HG03457 (cell line): ENCODE data around the gene ABL2.
"Not testable (repeated sequence)": the region's sequence is repeated elsewhere in the genome, so short reads cannot be mapped to it uniquely, and the experiment has no call there.

Experiments used
- ATAC-seq: cut with Tn5 transposase; IDR thresholded peaks from one replicate; pipeline ENCODE4 v1.9.1; 2021; ENCODE audit warnings: moderate number of reproducible peaks; ENCODE audit not compliant: unreplicated experiment

The ABL2 gene

DNA sequence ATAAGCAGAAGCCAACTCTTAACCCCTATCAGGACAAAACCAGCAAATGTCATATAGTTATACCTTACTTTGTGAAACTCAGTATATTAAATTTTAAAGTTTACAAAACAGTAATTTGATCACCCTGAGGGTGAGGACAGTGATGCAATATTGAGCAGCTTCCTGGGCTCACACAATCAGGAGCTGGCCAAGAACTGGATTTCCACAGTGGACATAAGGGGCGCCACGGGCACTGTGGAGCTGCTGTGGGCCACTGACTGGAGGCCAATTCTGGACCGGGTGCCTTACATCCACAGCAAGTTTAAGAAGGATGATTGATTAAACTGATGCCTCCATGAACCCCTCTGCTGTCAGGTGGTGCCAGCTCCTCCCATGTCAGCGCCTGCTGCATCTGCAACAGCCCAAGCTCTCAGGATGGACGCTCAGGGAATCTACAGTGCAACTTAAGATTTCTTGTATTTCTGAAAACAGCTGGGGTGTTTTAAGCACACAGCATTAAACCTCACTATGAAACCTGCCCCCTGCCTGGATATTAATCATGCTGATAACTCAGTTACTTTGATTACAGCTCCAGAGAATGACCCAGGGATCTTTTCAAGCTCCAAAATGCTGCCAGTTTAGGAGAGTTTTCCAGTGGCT lies 91.7 kb downstream of the ABL2 start:
- ATAC-seq, result no peak

DNA sequence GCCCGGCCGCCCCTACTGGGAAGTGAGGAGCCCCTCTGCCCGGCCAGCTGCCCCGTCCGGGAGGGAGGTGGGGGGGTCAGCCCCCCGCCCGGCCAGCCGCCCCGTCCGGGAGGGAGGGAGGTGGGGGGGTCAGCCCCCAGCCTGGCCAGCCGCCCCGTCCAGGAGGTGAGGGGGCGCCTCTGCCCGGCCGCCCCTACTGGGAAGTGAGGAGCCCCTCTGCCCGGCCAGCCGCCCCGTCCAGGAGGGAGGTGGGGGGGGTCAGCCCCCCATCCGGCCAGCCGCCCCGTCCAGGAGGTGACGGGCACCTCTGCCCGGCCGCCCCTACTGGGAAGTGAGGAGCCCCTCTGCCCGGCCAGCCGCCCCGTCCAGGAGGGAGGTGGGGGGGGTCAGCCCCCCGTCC lies 93.8 kb downstream of the ABL2 start:
- not testable (repeated sequence) for ATAC-seq

DNA sequence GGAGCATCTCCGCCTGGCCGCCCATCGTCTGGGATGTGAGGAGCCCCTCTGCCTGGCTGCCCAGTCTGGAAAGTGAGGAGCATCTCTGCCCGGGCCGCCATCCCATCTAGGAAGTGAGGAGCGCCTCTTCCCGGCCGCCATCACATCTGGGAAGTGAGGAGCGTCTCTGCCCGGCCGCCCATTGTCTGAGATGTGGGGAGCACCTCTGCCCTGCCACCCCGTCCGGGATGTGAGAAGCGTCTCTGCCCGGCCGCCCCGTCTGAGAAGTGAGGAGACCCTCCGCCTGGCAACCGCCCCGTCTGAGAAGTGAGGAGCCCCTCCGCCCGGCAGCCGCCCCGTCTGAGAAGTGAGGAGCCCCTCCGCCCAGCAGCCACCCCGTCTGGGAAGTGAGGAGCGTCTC lies 94.3 kb downstream of the ABL2 start:
- ATAC-seq, result not testable (repeated sequence)

DNA sequence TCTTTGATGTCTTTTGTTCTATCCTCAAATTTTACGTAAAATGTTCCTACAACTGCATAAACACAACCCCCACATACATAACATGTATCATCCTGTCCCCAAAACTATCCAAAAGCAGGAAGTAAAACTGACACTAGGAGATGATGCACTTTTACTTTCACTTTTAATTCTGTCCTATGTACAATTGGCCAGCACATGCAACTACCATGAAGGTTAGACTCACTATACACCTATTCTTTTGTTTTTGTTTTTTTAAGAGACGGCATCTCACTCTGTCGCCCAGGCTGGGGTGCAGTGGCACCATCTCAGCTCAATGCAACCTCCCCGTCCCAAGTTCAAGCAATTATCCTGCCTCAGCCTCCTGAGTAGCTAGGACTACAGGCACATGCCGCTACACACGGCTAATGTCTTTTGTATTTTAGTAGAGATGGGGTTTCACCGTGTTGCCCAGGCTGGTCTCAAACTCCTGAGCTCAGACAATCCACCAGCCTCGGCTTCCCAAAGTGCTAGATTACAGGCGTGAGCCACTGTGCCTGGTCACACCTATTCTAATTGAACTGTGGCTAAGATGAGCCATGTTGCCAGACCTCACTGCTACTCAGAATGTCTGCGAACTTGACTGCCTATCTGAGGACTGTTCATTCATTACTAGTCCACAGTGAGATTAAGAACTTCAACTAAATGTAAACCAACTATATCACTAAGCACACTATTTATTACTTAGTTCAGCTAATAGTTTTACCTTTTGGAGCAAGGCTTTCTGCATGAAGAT lies 99.6 kb downstream of the ABL2 start:
- peak; percentile 92 for ATAC-seq

DNA sequence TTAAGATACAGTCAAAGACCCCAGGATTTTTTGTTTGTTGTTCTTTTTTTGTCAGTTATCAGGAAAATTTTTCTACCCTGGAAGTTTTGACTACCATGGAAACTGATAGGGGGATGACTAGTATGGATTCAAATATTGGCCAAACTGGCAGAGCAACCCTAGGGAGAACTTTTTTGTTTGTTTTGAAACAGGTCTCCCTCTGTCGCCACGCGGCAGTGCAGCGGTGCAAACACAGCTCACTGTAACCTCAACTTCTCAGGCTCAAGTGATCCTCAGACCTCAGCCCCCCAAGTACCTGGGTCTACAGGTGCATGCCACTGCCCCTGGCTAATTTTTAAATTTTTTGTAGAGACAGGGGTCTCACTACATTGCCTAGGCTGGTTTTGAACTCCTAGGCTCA lies 101.0 kb downstream of the ABL2 start:
- no peak for ATAC-seq

DNA sequence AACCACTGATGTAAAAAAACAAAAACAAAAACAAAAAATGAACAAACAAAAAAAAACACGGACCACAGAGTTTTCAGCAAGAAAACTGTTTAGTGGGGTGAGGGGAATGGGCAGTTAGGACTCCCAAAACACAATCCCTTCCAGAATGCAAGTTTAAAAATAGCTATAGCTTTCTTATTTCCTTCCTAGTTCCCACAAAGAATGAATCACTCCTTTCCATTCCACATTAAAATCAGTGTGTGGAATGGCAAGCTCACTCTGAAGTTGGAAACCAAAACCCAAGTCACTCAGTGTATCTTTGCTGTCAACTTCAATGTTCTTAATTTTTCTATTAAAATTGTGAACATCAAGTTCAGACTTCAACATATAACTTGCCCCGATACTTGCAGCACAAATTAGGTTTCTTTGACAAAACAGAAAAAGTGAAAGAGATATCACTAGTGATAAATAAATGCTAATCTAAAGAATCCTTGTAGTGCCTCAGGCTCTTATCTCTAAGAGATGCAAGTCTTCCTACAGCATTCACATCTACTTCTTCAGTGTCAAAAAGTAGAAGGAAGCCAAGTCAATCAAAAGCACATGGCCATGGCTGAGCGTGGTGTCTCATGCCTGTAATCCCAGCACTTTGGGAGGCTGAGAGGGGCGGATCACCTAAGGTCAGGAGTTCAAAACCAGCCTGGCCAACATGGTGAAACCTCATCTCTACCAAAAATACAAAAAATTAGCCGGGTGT lies 102.1 kb downstream of the ABL2 start:
- no peak for ATAC-seq

DNA sequence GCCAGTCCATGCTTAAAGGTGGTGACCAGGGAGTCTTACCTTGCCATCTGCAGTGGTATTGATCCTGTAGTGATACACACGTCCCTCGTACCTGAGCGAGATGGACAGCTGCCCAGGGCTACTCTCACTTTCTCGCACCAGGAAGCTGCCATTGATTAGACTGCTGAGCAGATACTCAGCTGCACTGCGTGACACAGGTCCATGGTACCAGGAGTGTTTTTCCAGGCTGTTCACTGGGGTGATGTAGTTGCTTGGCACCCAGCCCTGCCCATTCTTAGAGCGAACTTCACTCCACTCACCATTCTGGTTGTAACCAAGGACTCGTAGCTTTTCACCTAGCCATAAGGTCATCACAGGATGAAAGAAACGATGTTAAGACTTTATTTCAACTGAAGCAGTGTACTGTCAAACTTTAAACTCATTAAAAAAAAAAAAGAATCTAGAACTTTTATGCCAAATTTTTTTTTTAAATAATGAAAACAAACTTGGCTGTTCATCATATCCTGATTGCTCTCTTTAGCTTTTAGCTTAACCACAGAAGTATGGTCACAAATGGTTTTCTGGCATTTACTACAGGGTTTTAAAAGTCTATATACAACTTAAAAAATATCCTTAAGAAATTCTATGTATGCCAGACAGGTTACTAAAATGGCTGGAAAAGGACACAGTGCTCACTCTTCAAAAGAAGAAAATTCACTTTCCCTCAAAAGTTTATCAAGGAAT lies 103.0 kb downstream of the ABL2 start:
- no peak for ATAC-seq

DNA sequence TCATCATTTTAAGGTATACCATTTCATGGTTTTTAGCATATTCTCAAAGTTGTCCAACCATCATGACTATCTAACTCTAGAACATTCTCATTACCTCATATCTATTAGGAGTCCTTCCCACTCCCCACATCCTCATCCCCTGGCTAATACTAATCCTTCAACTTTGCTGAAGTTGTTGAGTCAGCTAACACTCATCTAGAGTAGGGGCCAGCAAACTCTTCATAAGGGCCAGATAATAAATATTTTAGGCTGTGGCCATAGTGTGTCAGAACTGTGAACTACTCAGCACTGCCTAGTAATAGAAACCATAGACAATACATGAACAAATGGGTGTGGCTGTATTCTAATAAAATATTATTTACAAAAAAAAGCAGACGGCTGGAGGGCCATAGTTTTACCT lies 104.6 kb downstream of the ABL2 start:
- no peak for ATAC-seq

DNA sequence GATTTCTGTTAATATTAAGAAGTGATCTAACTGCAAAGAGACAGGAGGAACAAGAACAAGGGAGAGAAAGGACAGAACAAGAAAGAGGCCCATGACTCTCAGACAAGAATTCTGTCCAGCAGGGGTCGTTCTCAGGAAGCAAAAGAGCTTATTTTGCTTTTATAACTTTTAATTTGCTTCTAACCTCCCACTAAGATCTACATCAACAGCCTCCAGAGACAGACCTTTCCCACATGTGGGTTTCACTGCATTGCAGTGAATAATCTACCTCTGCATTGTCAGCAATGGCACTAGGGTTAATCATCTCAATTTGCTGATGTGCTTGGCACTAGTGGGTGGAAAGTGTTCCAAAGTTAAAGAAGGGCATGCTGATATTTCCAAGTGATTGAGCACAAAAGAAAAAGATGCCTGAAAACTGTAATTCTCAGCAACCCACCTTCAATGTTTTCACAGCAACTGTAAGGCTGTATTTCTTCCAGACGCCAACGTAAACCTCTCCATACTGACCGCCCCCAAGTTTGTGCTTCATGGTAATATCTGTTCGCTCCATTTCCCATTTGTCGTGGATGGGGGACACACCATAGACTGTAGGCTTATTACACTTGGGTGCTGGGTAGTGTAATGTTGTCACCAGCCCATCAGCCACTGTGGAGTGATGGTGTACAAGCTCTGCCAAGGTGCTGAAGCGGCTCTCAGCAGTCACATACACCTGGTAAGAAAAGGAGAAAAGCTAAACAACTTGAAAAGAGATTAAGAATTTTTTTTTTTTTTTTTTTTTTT lies 108.1 kb downstream of the ABL2 start:
- ATAC-seq, result no peak

DNA sequence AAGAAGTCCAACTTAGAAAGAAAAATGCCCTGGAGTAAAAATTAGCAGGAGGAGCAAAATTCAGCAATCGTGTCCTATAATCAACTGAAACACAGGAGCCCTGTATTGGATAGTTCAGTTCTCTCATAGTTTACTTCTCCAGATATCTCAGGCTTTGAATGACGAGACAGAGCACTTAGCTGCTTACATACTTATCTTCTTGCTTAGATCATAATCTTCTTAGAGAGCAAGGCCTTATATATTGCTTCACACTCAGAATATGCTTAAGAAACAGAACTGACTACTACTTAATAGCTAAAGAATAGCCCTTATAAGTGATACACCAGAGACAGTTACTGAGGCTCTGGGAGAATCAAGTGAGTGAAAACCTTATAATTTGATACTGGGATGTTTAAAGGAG lies 108.7 kb downstream of the ABL2 start:
- no peak for ATAC-seq

DNA sequence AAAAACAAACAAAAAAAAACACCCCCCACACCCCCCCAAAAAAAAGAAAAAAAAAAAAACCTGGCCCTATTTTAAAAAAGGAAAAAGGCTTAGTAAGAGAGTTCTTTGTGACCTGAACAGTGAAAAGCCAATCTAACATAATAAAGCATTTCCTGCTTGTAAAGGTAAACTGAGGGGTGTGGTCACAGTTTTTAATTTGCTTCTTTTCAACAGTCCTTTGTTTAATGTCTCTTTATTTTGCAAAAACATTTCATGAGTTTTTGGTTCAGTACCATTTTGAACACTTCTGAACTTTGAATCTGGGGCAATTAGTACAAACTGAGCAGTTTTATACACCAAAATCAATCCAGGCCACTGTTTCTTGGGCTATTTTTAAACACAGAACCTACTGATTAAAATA lies 110.0 kb downstream of the ABL2 start:
- ATAC-seq, result no peak

DNA sequence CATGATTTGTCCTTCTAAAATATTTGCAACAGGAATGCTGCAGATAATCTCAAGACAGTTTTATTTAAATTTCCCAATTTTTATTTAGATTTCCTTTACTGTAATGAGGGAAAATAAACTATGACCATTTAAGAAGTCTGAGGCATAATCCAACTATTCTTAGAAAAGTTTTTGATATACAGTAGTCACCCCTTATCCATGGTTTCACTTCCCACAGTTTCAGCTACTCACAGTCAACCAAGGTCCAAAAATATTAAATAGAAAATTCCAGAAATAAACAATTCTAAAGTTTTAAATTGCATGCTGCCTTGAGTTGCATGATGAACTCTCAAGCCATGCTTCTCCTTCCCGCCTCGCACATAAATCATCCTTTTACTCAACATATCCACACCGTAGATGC lies 114.3 kb downstream of the ABL2 start:
- ATAC-seq, result no peak

DNA sequence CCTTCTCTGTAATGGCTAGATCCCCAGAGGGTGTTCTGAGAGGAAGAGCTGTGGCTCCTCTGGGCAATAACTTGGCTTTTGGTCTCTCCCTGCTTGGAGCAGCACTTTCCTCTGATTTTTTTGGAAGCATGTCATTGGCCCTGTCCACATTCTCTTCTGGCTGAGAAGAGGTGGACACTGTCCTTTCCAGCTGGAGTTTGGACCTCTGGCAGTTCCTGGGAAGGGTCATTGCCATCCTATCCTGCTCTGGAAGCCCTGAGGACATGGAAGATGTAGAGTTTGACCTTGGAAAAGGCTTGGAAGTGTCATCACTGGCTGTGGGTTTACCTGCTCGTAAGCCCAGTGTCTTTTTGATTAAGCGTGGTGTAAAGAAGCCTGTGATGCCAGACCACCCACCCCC lies 120.8 kb downstream of the ABL2 start:
- no peak for ATAC-seq

DNA sequence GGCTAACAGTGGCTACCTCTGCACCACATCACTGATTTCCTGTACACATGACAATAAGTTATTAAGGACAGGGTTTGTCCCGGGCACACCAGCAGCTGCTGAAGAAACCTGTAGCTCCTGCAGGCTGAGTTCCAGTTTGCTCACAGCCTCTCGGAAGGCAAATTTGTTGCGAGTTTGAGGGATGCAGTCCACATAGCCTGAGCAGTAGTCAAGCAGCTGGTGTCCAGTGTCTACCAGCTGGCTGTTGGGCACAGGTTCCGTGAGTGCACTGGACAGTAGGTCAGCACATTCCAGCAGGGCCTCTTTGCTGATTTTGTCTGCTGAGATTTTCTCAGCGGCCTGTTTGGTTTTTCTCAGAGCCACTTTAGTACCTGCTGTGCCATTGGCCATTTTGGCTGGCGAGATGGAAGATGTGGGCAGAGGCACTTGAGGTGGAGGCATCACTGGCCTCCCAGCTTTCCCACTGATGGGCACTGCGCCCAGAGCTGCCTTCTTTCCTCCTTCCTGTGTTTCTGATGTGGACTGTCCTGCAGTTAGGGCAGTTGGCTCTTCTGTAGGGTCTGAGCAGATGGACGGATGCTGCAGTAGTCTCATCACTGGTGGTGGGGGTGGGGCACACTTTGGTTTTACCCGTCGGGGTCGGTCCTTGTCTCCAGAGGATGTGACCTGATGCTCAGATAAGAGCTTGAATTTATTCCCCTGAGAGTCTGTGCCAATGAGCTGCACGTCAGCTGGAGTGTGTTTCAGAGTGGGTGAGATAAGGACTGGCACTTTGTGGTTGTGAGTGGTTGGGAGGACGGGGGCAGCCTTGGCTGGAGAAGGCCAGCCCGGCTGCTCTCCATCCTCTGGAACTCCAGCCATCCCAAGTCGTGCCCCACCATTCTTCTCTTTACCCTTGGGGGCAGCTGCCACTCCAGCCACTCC lies 121.5 kb downstream of the ABL2 start:
- ATAC-seq, result no peak

DNA sequence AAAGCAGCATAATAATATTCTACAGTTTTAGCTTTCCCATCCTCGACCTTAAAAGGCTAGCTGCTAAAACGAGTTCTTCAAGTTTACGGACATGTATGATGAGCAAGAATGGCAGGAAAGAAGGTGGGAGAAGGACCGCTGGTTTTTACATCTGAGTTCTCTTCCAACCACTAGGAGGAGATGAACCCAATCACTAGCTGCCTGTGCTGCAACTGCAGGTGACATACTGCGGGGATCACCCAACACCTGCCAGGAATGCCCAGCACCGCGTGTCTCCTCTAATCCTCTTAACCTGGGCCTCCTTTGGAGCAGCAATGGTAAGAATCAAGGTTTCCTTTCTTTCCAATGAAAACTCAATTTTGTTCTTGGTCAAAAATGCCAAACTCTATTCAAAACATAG lies 124.1 kb downstream of the ABL2 start:
- ATAC-seq, result no peak

DNA sequence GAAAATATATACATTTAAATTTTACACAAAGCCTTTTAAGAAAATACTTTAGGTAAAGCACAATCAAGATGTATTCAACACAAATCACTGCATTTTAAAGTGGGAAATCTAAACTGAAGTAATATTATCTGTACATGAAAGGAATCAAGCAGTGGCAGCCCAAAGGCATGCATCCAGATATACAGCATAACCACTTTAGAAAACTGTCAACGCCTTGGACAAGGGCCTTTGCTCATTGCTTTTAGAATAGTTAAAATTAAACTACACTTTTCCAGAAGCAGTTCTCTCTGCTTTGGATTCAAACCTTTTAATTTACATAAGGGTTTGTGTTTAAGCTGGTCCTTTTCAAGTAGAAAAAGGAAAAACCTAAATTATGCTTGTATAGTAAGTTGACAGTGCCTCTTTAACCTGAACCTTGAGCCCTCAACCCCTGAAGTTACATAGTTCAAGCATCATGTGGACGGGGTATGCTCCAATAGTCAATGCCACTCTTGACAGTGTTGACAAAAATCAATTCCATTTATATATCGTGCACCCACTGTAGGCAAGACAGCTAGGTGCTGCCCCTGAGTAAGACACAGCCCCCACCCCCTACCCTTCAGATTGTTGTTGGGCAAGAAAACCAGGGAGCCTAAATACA lies 124.7 kb downstream of the ABL2 start:
- ATAC-seq, result no peak

DNA sequence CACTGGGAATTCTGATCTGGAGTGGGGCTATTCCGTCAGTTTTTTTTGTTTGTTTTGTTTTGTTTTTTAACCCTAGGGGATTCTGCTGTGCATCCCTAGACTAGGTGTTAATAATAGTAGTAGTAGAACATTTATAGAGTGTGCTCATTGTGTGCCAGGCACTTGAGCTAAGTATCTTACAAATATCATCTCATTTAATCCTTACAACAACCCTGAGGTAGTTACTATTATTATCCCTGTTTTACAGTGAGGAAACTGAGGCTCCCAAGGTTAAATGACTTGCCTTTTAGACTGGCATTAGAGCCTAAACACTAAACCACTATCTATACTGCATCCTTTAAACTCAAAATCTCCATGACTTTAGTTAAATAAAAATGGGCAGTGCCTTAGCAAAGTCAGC lies 125.5 kb downstream of the ABL2 start:
- ATAC-seq, result no peak

DNA sequence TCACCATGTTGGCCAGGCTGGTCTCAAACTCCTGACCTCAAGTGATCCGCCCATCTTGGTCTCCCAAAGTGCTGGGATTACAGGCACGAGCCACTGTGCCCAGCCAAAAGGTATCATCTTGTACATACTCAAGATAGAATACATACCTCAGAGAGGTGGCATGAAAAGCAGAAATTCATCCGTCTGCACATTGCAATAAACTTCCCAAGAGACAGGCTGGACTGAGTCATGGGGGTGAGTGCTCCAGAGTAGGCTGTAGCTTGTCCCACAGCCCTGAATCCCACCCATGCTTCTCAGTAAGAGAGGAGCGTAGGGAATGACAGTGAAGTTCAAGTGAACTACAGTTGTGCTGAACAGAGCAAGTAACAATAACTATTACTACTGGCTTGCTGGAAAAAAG lies 127.9 kb downstream of the ABL2 start:
- ATAC-seq, result no peak

DNA sequence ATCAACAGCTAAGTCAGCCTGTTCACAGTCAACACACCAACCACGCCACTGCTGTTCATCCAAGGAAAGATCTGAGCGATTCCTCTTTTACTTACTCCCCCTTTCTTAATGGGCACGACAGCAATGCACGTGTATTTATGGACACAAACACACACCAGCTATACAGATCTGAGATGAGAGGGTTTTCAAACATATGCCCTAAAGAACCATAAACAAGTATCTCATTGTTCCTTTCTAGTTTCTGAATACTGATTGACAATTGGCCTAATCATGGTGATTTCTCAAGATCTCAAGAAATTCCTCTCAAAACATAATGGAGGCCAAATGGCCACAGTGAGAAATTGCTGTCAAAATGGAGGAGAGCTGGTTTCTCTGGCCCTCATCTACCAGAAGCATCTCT lies 129.6 kb downstream of the ABL2 start:
- no peak for ATAC-seq
